HG03064 (cell line): ENCODE results near the gene MAP3K5.
"Not testable (repeated sequence)": the region's sequence is repeated elsewhere in the genome, so short reads cannot be mapped to it uniquely, and the experiment has no call there.

Source experiments
- ATAC-seq: cut with Tn5 transposase; IDR thresholded peaks from one replicate; pipeline ENCODE4 v1.9.1; 2021; ENCODE audit warnings: low read depth; ENCODE audit not compliant: unreplicated experiment

Gene MAP3K5, protein sequence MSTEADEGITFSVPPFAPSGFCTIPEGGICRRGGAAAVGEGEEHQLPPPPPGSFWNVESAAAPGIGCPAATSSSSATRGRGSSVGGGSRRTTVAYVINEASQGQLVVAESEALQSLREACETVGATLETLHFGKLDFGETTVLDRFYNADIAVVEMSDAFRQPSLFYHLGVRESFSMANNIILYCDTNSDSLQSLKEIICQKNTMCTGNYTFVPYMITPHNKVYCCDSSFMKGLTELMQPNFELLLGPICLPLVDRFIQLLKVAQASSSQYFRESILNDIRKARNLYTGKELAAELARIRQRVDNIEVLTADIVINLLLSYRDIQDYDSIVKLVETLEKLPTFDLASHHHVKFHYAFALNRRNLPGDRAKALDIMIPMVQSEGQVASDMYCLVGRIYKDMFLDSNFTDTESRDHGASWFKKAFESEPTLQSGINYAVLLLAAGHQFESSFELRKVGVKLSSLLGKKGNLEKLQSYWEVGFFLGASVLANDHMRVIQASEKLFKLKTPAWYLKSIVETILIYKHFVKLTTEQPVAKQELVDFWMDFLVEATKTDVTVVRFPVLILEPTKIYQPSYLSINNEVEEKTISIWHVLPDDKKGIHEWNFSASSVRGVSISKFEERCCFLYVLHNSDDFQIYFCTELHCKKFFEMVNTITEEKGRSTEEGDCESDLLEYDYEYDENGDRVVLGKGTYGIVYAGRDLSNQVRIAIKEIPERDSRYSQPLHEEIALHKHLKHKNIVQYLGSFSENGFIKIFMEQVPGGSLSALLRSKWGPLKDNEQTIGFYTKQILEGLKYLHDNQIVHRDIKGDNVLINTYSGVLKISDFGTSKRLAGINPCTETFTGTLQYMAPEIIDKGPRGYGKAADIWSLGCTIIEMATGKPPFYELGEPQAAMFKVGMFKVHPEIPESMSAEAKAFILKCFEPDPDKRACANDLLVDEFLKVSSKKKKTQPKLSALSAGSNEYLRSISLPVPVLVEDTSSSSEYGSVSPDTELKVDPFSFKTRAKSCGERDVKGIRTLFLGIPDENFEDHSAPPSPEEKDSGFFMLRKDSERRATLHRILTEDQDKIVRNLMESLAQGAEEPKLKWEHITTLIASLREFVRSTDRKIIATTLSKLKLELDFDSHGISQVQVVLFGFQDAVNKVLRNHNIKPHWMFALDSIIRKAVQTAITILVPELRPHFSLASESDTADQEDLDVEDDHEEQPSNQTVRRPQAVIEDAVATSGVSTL (N-terminal part only)

GRCh38 chr6:136792410-136793262 is at the start of gene MAP3K5:
TSS of gene MAP3K5 (minus strand) at chr6:136792477. CDS start at chr6:136792157, 320 bp downstream.
- ATAC-seq: peak; percentile 55

- ATAC-seq: no peak
Measured at GRCh38 chr6:136840276-136841001, 48.2 kb upstream of the MAP3K5 start.

- no peak for ATAC-seq
Measured at GRCh38 chr6:136831873-136832562, 39.7 kb upstream of the MAP3K5 start.

DNA sequence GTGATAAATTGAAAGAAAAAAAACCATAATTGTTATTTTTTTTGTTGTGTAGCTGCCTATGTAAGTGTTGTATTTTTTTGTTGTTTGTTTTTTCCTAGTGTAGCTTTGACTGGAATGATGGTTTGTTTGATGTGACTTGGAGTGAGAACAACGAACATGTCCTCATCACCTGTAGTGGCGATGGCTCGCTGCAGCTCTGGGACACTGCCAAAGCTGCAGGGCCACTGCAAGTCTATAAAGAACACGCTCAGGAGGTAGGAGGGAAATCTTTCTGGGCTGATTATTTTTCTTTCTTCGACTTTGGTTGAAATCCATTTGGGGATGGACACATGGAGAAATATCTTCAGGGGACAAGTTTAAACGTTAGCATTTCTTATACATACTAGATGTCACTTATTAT is 33.9 kb upstream of the MAP3K5 start:
- ATAC-seq: no peak

GRCh38 chr6:136823128-136823660 is 30.9 kb upstream of the MAP3K5 start:
- ATAC-seq: no peak

GRCh38 chr6:136822376-136823127 is 30.3 kb upstream of the MAP3K5 start, which contains the start of gene PEX7:
TSS of gene PEX7 (plus strand) at chr6:136822592. CDS start at chr6:136822666, 74 bp downstream.
- ATAC-seq: peak; percentile 93

DNA sequence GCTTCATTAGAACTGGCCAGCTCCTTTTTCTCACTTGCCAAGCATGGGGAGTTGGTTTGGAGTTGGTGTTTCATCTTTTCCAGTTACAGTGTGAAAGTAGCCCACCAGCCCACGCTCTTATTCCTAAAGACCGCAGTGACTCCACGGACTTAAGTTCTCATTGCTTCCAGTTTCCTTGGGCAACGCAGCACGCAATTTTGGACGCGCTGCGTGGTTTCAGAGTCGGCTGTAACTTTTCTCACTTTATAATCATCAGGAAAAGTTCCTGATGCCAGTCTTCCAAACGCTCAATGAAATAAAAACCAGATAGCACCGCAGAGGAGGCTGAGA is 29.7 kb upstream of the MAP3K5 start:
- no peak for ATAC-seq

GRCh38 chr6:136820561-136820960 is 28.3 kb upstream of the MAP3K5 start:
- ATAC-seq: no peak

DNA sequence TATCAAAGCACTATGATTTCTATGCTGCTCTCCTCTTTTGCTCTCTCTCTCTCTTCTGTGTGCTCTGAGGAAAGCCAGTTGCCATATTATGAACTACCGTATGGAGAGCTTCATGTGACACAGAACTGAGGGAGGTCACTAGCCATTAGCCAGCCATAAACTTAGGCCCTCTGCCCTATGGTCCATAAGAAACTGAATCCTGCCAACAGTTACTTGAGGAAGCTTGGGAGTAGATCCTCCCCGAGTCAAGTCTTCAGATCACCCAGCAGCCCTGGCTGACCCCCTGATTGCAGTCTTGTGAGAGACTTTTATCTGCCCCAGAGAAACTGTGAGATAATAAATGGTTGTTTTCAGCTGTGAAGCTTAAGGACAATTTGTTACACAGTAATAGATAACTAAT is 24.4 kb upstream of the MAP3K5 start:
- no peak for ATAC-seq

DNA sequence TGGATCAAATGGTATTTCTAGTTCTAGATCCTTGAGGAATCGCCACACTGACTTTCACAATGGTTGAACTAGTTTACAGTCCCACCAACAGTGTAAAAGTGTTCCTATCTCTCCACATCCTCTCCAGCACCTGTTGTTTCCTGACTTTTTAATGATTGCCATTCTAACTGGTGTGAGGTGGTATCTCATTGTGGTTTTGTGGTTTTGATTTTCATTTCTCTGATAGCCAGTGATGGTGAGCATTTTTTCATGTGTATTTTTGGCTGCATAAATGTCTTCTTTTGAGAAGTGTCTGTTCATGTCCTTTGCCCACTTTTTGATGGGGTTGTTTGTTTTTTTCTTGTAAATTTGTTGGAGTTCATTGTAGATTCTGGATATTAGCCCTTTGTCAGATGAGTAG is 23.3 kb upstream of the MAP3K5 start:
- not testable (repeated sequence) for ATAC-seq

- ATAC-seq: no peak
Measured at GRCh38 chr6:136812174-136812573, 19.9 kb upstream of the MAP3K5 start.

DNA sequence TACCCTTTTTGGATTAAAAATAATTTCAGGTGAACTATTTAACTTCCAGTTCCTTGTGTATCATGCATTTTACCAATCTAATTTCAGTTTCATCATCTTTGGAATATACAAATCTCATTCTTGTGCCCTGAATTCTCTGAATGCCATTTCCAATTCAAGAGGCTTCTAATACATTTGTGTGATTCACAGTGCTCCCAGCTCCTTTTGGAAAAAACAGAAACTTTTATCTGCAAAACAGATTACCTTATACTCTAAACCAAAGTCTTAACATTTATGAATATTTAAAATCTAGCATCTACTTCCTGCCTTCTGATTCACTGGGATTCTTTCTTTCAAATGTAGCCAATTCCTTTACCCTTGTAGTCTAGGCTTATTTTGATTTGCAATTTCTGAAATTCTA is 19.0 kb upstream of the MAP3K5 start:
- ATAC-seq: no peak

DNA sequence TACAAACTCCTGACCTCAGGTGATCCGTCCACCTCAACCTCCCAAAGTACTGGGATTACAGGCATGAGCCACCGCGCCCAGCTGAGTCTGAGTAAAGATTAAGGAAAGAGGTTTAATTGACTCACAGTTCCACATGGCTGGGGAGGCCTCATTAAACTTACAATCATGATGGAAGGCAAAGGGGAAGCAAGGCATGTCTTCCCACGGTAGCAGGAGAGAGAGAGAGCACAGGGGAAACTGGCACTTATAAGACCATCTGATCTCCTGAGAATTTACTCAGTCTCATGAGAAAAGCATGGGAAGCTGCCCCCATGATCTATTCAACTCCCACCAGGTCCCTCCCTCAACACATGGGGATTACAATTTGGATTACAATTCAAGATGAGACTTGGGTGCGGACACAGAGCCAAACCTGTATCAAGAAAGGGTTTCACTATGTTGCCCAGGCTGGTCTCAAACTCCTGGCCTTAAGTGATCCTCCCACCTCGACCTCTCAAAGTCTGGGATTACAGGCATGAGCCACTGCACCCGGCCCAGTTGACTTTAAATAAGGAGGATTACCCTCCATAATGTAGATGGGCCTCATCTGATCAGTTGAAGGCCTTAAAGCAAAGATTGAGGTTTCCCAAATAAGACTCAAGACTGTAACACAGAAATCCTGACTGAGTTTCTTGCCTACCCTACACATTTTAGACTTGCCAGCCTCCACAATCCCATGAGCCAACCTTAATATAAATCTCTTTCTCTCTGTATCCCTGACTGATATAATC is 17.0 kb upstream of the MAP3K5 start:
- ATAC-seq: no peak

DNA sequence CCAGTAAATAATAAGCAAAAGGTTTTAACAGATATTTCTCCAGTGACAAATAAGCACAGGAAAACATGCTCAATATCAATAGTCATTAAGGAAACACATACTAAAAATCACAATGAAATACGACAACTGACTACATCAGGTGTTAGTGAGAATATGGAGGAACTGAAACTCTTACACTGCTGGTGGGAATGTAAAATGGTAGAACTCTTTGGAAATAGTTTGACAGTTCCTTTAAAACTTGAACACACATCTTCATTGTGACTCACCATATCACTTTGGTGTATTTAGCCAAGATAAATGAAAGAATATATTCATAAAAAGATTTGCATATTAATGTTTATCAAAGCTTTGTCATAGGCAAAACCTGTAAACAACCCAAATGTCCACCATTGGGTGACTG is 11.3 kb upstream of the MAP3K5 start:
- ATAC-seq: no peak

- no peak for ATAC-seq
Measured at GRCh38 chr6:136801581-136801980, 9.3 kb upstream of the MAP3K5 start.

- no peak for ATAC-seq
Measured at GRCh38 chr6:136798044-136798443, 5.8 kb upstream of the MAP3K5 start.

GRCh38 chr6:136795996-136796395 is 3.7 kb upstream of the MAP3K5 start:
- no peak for ATAC-seq
